GM12801 (cell line): ENCODE results near the gene LRIG1.

Experiments used
- CTCF ChIP-seq: IDR thresholded peaks from one replicate; pipeline ENCODE4 v1.5.1; 2011; ENCODE audit warnings: control low read depth; ENCODE audit not compliant: insufficient read length; ENCODE audit errors: extremely low read depth

Gene LRIG1

GRCh38 chr3:66466606-66467270, 34.1 kb downstream of the LRIG1 start:
- no peak for TF ChIP-seq CTCF

GRCh38 chr3:66465587-66465986, 35.2 kb downstream of the LRIG1 start:
- TF ChIP-seq CTCF, result no peak

- no peak for TF ChIP-seq CTCF
Measured at GRCh38 chr3:66465034-66465433, 35.8 kb downstream of the LRIG1 start.

GRCh38 chr3:66464512-66464894, 36.3 kb downstream of the LRIG1 start:
- no peak for TF ChIP-seq CTCF

GRCh38 chr3:66463730-66464511, 36.9 kb downstream of the LRIG1 start:
- TF ChIP-seq CTCF, result no peak

GRCh38 chr3:66463054-66463631, 37.7 kb downstream of the LRIG1 start:
- TF ChIP-seq CTCF, result no peak

GRCh38 chr3:66457252-66457651, 43.6 kb downstream of the LRIG1 start:
- TF ChIP-seq CTCF, result no peak
